Ishikawa (cell line): ENCODE measurements around the gene CA5B.

ENCODE experiments used
- CEBPB ChIP-seq: IDR thresholded peaks from 2 replicates; pipeline ENCODE4 v1.6.1; 2012
- CREB1 ChIP-seq: IDR thresholded peaks from 2 replicates; pipeline ENCODE4 v1.6.1; 2012; ENCODE audit warnings: low read depth
- EGR1 ChIP-seq: IDR thresholded peaks from 2 replicates; pipeline ENCODE4 v1.6.1; 2012
- EP300 ChIP-seq: IDR thresholded peaks from 2 replicates; pipeline ENCODE4 v1.6.1; 2012; ENCODE audit warnings: borderline replicate concordance
- FOXM1 ChIP-seq: IDR thresholded peaks from 2 replicates; pipeline ENCODE4 v1.6.1; 2012; ENCODE audit warnings: low read depth, borderline replicate concordance
- NFIC ChIP-seq: IDR thresholded peaks from 2 replicates; pipeline ENCODE4 v1.6.1; 2012
- RAD21 ChIP-seq: IDR thresholded peaks from 2 replicates; pipeline ENCODE4 v1.6.1; 2012; ENCODE audit warnings: low read depth
- TAF1 ChIP-seq: IDR thresholded peaks from 2 replicates; pipeline ENCODE4 v1.6.1; 2012; ENCODE audit warnings: low read depth, mild to moderate bottlenecking
- TCF12 ChIP-seq: IDR thresholded peaks from 2 replicates; pipeline ENCODE4 v1.6.1; 2012; ENCODE audit warnings: low read depth
- TEAD4 ChIP-seq: IDR thresholded peaks from 2 replicates; pipeline ENCODE4 v1.6.1; 2012
- USF1 ChIP-seq: IDR thresholded peaks from 2 replicates; pipeline ENCODE4 v1.6.1; 2012
- YY1 ChIP-seq: IDR thresholded peaks from 2 replicates; pipeline ENCODE4 v1.6.1; 2012; ENCODE audit warnings: low read depth
- TF ChIP-seq, protein P1 (sequence below): IDR thresholded peaks from 2 replicates; pipeline ENCODE4 v1.6.1; 2012
- TF ChIP-seq, protein P2 (sequence below): IDR thresholded peaks from 2 replicates; pipeline ENCODE4 v1.6.1; 2012; ENCODE audit warnings: low read depth, mild to moderate bottlenecking

DNA sequence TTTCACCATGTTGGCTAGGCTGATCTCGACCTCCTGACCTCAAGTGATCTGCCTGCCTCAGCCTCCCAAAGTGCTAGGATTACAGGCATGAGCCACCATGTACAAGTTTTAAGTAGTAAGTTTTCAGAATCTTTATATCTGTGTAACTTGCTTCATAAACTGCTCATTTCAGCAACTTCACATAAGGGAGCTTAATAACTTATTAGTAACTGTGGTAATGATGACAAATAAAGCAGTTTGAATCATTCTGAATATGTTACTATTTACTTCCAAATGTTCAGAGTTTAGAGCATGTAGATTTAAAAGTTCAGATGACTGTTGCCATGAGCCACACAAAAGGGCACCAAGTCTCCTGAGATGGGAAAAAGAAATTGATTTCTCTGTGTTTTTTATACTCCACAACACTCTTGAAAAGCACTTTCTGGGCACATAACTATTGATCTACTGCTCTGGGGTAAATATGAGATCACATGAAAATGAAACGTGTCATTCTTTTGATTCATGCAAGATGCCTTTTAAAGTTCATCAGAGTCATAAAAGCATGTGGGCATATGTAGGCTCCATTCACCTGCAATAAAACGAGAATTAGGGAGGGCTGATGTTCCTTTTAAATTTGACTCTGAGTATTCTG is 14.1 kb upstream of the CA5B start:
- TF ChIP-seq FOXM1 = no peak
- TF ChIP-seq TCF12 = no peak
- no peak for TF ChIP-seq TEAD4
- TF ChIP-seq YY1 = no peak
- TF ChIP-seq TAF1 = no peak
- no peak for TF ChIP-seq EP300
- no peak for TF ChIP-seq RAD21
- TF ChIP-seq USF1 = no peak
- no peak for TF ChIP-seq CEBPB
- no peak for TF ChIP-seq EGR1
- TF ChIP-seq, protein P1, sequence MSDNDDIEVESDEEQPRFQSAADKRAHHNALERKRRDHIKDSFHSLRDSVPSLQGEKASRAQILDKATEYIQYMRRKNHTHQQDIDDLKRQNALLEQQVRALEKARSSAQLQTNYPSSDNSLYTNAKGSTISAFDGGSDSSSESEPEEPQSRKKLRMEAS = no peak
- TF ChIP-seq CREB1 = no peak
- TF ChIP-seq, protein P2, sequence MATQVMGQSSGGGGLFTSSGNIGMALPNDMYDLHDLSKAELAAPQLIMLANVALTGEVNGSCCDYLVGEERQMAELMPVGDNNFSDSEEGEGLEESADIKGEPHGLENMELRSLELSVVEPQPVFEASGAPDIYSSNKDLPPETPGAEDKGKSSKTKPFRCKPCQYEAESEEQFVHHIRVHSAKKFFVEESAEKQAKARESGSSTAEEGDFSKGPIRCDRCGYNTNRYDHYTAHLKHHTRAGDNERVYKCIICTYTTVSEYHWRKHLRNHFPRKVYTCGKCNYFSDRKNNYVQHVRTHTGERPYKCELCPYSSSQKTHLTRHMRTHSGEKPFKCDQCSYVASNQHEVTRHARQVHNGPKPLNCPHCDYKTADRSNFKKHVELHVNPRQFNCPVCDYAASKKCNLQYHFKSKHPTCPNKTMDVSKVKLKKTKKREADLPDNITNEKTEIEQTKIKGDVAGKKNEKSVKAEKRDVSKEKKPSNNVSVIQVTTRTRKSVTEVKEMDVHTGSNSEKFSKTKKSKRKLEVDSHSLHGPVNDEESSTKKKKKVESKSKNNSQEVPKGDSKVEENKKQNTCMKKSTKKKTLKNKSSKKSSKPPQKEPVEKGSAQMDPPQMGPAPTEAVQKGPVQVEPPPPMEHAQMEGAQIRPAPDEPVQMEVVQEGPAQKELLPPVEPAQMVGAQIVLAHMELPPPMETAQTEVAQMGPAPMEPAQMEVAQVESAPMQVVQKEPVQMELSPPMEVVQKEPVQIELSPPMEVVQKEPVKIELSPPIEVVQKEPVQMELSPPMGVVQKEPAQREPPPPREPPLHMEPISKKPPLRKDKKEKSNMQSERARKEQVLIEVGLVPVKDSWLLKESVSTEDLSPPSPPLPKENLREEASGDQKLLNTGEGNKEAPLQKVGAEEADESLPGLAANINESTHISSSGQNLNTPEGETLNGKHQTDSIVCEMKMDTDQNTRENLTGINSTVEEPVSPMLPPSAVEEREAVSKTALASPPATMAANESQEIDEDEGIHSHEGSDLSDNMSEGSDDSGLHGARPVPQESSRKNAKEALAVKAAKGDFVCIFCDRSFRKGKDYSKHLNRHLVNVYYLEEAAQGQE = no peak
- no peak for TF ChIP-seq NFIC
